ENCODE data around the gene TNPO1. TPM values are rescaled to one million over a fixed set of nuclear protein-coding genes. Genes with fewer than 3 reads are reported as not detected.

TNPO1 gene
- total and polyA plus RNA-seq, 2 of the 13 experiments (the other 11 are each of a cell fraction or from before 2014, with no cell fraction given), result 26.7 to 123 TPM

DNA sequence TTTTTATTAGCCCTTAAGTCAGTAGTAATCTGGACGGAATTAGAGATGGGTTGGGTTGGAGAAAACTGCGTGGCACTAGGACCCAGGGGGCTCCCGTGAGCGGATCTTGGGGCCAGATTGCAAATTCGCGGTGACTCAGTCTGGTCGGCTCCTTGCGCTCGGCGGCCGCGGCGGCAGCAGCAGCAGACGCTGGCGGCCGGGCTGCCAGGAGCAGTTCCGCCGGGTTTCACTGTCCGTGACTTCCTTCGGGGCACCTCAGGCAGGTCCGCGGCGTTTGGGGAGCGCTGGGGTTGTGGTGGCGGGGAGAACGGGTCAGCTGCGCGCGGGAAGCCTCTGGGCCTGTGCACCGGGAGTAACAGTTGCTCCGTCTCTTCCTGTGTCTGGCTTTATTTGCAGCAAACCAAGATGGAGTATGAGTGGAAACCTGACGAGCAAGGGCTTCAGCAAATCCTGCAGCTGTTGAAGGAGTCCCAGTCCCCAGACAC, 31.6 kb downstream of the TNPO1 start (continued):
- TF ChIP-seq, protein P1, sequence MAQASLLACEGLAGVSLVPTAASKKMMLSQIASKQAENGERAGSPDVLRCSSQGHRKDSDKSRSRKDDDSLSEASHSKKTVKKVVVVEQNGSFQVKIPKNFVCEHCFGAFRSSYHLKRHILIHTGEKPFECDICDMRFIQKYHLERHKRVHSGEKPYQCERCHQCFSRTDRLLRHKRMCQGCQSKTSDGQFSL (CRISPR knock-in tag; IDR thresholded peaks at IDR 0.05), result no peak
- TF ChIP-seq U2AF1 (optimal IDR thresholded peaks at IDR 0.05; ENCODE audit: low read depth, low read length) (no peak), MEF2D (CRISPR knock-in tag; IDR thresholded peaks at IDR 0.05) (0 out of 2 replicates have a peak, but pooled peaks have one; percentile 52), ZSCAN9 (CRISPR knock-in tag; IDR thresholded peaks at IDR 0.05; ENCODE audit: borderline replicate concordance) (peak; percentile 80; the same call in 1 of the 2 replicates), ZSCAN21 (CRISPR knock-in tag; IDR thresholded peaks at IDR 0.05; ENCODE audit: borderline replicate concordance) (peak; percentile 73), REPIN1 (CRISPR knock-in tag; IDR thresholded peaks at IDR 0.05; ENCODE audit: borderline replicate concordance, low read depth) (peak; percentile 53; the same call in 1 of the 2 replicates), BCL6 (CRISPR knock-in tag; IDR thresholded peaks at IDR 0.05) (no peak), ZNF180 (CRISPR knock-in tag; IDR thresholded peaks at IDR 0.05; ENCODE audit: borderline replicate concordance, low read depth) (no peak), BRCA1 (CRISPR knock-in tag; IDR thresholded peaks at IDR 0.05) (peak; percentile 74; the same call in 1 of the 2 replicates), IRX3 (CRISPR knock-in tag; IDR thresholded peaks at IDR 0.05; ENCODE audit: borderline replicate concordance, low read depth) (peak; percentile 77; the same call in 1 of the 2 replicates), ZMAT3 (CRISPR knock-in tag; conservative IDR thresholded peaks at IDR 0.05) (0 out of 2 replicates have a peak, but pooled peaks have one; percentile 32), ZNF709 (CRISPR knock-in tag; IDR thresholded peaks at IDR 0.05) (0 out of 2 replicates have a peak, but pooled peaks have one; percentile 22)
- TF ChIP-seq, protein P2, sequence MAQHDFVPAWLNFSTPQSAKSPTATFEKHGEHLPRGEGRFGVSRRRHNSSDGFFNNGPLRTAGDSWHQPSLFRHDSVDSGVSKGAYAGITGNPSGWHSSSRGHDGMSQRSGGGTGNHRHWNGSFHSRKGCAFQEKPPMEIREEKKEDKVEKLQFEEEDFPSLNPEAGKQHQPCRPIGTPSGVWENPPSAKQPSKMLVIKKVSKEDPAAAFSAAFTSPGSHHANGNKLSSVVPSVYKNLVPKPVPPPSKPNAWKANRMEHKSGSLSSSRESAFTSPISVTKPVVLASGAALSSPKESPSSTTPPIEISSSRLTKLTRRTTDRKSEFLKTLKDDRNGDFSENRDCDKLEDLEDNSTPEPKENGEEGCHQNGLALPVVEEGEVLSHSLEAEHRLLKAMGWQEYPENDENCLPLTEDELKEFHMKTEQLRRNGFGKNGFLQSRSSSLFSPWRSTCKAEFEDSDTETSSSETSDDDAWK (CRISPR knock-in tag; IDR thresholded peaks at IDR 0.05), result no peak
- TF ChIP-seq, protein P3, sequence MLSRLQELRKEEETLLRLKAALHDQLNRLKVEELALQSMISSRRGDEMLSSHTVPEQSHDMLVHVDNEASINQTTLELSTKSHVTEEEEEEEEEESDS (CRISPR knock-in tag; IDR thresholded peaks at IDR 0.05; ENCODE audit: borderline replicate concordance), result no peak
- TF ChIP-seq, protein P4, sequence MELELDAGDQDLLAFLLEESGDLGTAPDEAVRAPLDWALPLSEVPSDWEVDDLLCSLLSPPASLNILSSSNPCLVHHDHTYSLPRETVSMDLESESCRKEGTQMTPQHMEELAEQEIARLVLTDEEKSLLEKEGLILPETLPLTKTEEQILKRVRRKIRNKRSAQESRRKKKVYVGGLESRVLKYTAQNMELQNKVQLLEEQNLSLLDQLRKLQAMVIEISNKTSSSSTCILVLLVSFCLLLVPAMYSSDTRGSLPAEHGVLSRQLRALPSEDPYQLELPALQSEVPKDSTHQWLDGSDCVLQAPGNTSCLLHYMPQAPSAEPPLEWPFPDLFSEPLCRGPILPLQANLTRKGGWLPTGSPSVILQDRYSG (CRISPR knock-in tag; IDR thresholded peaks at IDR 0.05), result 0 out of 2 replicates have a peak, but pooled peaks have one; percentile 76
- TF ChIP-seq, protein P5, sequence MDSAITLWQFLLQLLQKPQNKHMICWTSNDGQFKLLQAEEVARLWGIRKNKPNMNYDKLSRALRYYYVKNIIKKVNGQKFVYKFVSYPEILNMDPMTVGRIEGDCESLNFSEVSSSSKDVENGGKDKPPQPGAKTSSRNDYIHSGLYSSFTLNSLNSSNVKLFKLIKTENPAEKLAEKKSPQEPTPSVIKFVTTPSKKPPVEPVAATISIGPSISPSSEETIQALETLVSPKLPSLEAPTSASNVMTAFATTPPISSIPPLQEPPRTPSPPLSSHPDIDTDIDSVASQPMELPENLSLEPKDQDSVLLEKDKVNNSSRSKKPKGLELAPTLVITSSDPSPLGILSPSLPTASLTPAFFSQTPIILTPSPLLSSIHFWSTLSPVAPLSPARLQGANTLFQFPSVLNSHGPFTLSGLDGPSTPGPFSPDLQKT (CRISPR knock-in tag; IDR thresholded peaks at IDR 0.05; ENCODE audit: borderline replicate concordance), result no peak
- TF ChIP-seq, protein P6, sequence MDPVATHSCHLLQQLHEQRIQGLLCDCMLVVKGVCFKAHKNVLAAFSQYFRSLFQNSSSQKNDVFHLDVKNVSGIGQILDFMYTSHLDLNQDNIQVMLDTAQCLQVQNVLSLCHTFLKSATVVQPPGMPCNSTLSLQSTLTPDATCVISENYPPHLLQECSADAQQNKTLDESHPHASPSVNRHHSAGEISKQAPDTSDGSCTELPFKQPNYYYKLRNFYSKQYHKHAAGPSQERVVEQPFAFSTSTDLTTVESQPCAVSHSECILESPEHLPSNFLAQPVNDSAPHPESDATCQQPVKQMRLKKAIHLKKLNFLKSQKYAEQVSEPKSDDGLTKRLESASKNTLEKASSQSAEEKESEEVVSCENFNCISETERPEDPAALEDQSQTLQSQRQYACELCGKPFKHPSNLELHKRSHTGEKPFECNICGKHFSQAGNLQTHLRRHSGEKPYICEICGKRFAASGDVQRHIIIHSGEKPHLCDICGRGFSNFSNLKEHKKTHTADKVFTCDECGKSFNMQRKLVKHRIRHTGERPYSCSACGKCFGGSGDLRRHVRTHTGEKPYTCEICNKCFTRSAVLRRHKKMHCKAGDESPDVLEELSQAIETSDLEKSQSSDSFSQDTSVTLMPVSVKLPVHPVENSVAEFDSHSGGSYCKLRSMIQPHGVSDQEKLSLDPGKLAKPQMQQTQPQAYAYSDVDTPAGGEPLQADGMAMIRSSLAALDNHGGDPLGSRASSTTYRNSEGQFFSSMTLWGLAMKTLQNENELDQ (CRISPR knock-in tag; IDR thresholded peaks at IDR 0.05; ENCODE audit: borderline replicate concordance), result no peak
